DOHH2 (cell line): ENCODE results near the gene BDP1.

Source experiments
- H3F3A ChIP-seq: fragments of 200-600 bp; sonication (generic), shearing (Covaris generic); 2 replicates; pipeline ENCODE4 v1.6.0; 2016; ENCODE audit warnings: antibody characterized with exemption, mild to moderate bottlenecking; ENCODE audit not compliant: control insufficient read depth, insufficient read depth
- H3K27ac ChIP-seq: fragments of 200-600 bp; sonication (generic); 2 replicates; pipeline ENCODE4 v1.5.1; 2014; ENCODE audit warnings: low read depth, mild to moderate bottlenecking, low read length, moderate library complexity
- H3K27me3 ChIP-seq: fragments of 200-600 bp; sonication (generic); 2 replicates; pipeline ENCODE4 v1.6.1; 2014; ENCODE audit warnings: mild to moderate bottlenecking, low read length, mixed read lengths; ENCODE audit not compliant: control insufficient read depth
- H3K36me3 ChIP-seq: fragments of 200-600 bp; sonication (generic); 2 replicates; pipeline ENCODE4 v1.6.1; 2014; ENCODE audit warnings: mild to moderate bottlenecking, low read length, moderate library complexity, mixed read lengths; ENCODE audit not compliant: control insufficient read depth
- H3K4me1 ChIP-seq: fragments of 200-600 bp; sonication (generic); 2 replicates; pipeline ENCODE4 v1.6.1; 2014; ENCODE audit warnings: mild to moderate bottlenecking, low read length, mixed read lengths; ENCODE audit not compliant: control insufficient read depth
- H3K4me2 ChIP-seq: fragments of 200-600 bp; sonication (generic); 2 replicates; pipeline ENCODE4 v1.6.0; 2014; ENCODE audit warnings: mild to moderate bottlenecking, low read length, moderate library complexity
- H3K4me3 ChIP-seq: fragments of 200-600 bp; sonication (generic); 2 replicates; pipeline ENCODE4 v1.5.1; 2014; ENCODE audit warnings: mild to moderate bottlenecking, low read length, mixed read lengths
- H3K79me2 ChIP-seq: fragments of 200-600 bp; sonication (generic); 2 replicates; pipeline ENCODE4 v1.6.1; 2014; ENCODE audit warnings: mild to moderate bottlenecking, low read length, mixed read lengths; ENCODE audit not compliant: control insufficient read depth
- H3K9me2 ChIP-seq: fragments of 200-600 bp; sonication (generic); replicated peaks from 2 replicates; pipeline ENCODE4 v1.6.1; 2014; ENCODE audit warnings: mild to moderate bottlenecking, low read length, mixed read lengths; ENCODE audit not compliant: control insufficient read depth
- H3K9me3 ChIP-seq: fragments of 200-600 bp; sonication (generic); 2 replicates; pipeline ENCODE4 v1.6.1; 2014; ENCODE audit warnings: antibody characterized with exemption, low read length, mixed read lengths; ENCODE audit not compliant: control insufficient read depth, insufficient read depth
- H4K20me1 ChIP-seq: fragments of 200-600 bp; sonication (generic); 2 replicates; pipeline ENCODE4 v1.6.0; 2014; ENCODE audit warnings: low read depth, mild to moderate bottlenecking, antibody characterized with exemption, low read length, moderate library complexity; ENCODE audit not compliant: control insufficient read depth, insufficient read depth
- CTCF ChIP-seq: fragments of 200-600 bp; sonication (generic); IDR thresholded peaks from one replicate; pipeline ENCODE4 v1.5.1; 2014; ENCODE audit warnings: antibody characterized with exemption, mild to moderate bottlenecking, low read depth, low read length; ENCODE audit not compliant: poor library complexity, severe bottlenecking
- EZH2phosphoT487 ChIP-seq: fragments of 200-600 bp; sonication (generic); IDR thresholded peaks from 2 replicates; pipeline ENCODE4 v1.6.1; 2017; ENCODE audit warnings: borderline replicate concordance, mild to moderate bottlenecking, antibody characterized with exemption, low read length, moderate library complexity, mixed read lengths

Gene BDP1

DNA sequence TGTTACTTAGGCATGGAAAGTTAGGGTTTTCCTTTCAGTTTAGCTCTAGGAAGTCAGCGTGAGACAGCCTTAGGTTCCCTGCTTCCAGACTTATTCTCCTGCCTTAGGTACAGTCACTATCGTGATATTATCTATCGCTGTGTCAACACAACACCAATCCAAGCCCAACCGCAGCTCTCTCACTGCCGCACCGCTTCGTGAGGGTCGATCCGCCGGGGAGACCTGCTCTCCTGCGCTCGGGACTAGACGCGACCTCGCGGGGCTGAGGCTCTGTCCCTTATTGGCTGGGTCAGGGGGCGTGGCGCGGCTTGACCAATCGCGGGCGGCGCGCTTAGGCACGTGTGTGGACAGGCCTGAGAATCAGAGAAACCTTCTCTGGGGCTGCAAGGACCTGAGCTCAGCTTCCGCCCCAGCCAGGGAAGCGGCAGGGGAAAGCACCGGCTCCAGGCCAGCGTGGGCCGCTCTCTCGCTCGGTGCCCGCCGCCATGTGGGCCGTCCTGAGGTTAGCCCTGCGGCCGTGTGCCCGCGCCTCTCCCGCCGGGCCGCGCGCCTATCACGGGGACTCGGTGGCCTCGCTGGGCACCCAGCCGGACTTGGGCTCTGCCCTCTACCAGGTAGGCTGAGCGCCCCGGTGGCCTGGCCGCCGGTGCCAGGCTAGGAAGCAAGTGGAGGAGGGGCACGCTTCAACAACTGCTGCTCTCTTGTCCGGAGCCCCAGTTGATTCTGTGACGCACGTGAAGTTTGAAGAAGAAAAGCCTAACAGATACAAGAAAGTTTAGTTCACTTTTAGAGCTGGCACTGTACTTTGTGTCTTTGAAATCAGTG, 131.7 kb downstream of the BDP1 start, which contains the start of gene MCCC2:
Gene MCCC2, plus strand, starts transcription at position 400 of the 825 bp plus-strand sequence. Its CDS starts 86 bp downstream, at position 486.
- Histone ChIP-seq H3K27me3 (no peaks in the 10 kb centered on the region), H3K4me1 (peaks cover 27% of the 10 kb centered on the region), H3K9me3 (no peaks in the 10 kb centered on the region), H3K4me3 (peak within 1 kb of the TSS; percentile 85), H3K79me2 (peaks cover 49% of the 10 kb centered on the region), H3K9me2 (no peaks in the 10 kb centered on the region), H3K36me3 (peaks cover 3% of the 10 kb centered on the region), H3F3A (no peaks in the 10 kb centered on the region), H3K27ac (peak within 1 kb of the TSS; percentile 51), H3K4me2 (peak within 1 kb of the TSS; percentile 89), H4K20me1 (no peaks in the 10 kb centered on the region)
- TF ChIP-seq EZH2phosphoT487 (no peak), CTCF (no peak)

- Histone ChIP-seq H3K9me3 (no peaks in the 10 kb centered on the region), H3K9me2 (no peaks in the 10 kb centered on the region), H4K20me1 (no peaks in the 10 kb centered on the region), H3K27ac (peak overlapping the region; percentile 51), H3K79me2 (peaks cover 56% of the 10 kb centered on the region), H3K27me3 (no peaks in the 10 kb centered on the region), H3K4me1 (peaks cover 27% of the 10 kb centered on the region), H3K4me2 (peak overlapping the region; percentile 89), H3K36me3 (peaks cover 3% of the 10 kb centered on the region), H3K4me3 (peak overlapping the region; percentile 85), H3F3A (no peaks in the 10 kb centered on the region)
- TF ChIP-seq EZH2phosphoT487 (no peak), CTCF (no peak)
Observed at GRCh38 chr5:71587766-71588532, 132.5 kb downstream of the BDP1 start.

- no peak for TF ChIP-seq CTCF
- no peak for TF ChIP-seq EZH2phosphoT487
- Histone ChIP-seq H3K4me3 (peak overlapping the region; percentile 85), H3K9me2 (no peaks in the 10 kb centered on the region), H3K27me3 (no peaks in the 10 kb centered on the region), H3K4me2 (peak overlapping the region; percentile 89), H4K20me1 (no peaks in the 10 kb centered on the region), H3K9me3 (no peaks in the 10 kb centered on the region), H3K27ac (no peak overlapping the region), H3K79me2 (peaks cover 56% of the 10 kb centered on the region), H3K4me1 (peaks cover 27% of the 10 kb centered on the region), H3K36me3 (peaks cover 3% of the 10 kb centered on the region), H3F3A (no peaks in the 10 kb centered on the region)
Observed at GRCh38 chr5:71588533-71588885, 133.1 kb downstream of the BDP1 start.
